Measurements from ENCODE around the gene KCNN3. TPM values are rescaled to one million over a fixed set of nuclear protein-coding genes. Genes with fewer than 3 reads are reported as not detected.

The KCNN3 gene
- total and polyA plus RNA-seq, 2 donors (not counting 1 experiment from before 2014, with no cell fraction given) = 0.17 to 0.82 TPM

DNA sequence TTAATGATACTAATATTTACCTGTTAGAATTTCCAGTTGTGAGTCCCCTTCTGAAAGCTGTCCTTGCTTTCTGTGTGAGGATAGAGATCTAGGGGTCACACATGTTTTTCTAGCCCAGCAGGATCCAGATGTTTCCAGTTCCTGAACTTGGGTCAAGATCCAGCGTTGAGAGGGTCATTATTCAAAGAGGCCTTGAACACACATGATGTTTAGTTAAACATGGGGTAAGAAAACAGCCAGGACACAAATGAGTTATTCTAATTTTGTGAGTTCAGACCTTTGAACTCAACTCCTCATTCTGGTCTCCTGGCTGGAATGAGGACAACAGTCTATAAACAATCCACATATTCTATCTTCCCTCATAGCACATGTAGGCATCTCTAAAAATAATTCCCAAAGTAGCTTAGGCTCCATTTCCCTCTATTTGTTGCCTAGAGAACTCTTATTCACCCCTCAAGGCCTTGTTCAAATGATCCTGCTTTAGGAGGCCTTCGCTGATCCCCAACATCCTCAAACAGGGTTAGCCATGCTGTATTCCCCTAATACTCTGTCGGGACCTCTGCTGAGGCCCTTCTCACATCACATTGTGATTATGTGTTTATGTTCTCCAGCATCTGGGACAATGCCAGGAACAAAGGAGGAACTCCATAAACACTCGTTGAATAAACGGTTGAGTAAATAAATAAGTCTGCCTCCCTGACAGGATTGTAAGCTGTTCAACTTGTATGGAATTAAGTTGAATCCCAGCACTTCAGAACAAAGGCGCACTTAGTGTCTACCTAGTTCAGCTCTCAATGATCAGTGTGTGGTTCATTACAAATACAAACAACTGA is 15.0 kb upstream of the KCNN3 start:
- ChIA-PET CTCF (interaction anchor here (0.7 to 1.1 kb wide), 2 partner anchors 21 to 125 kb away, joined by 3 to 7 read pairs; no protein-coding TSS in a partner anchor), POLR2A (interaction anchor here (0.7 kb wide), 1 partner anchor 316 kb away, joined by 3 read pairs; no protein-coding TSS in a partner anchor)
- no peaks in the 10 kb centered on the region for H3K27me3 ChIP-seq (replicated peaks in 1 of 4; ENCODE audit: control extremely low read depth in 1 of 4, control insufficient read depth in 3 of 4, insufficient read depth in 4 of 4, low read length in 3 of 4)
- no peak overlapping the region for H3K27ac Mint-ChIP-seq
- peaks cover 4% of the 10 kb centered on the region for H3K27me3 Mint-ChIP-seq
- H3K79me2 ChIP-seq (ENCODE audit: control insufficient read depth, insufficient read depth, low read length) = no peaks in the 10 kb centered on the region
- H3K4me3 ChIP-seq (ENCODE audit: control extremely low read depth in 1 of 5, extremely low read depth in 1 of 5, insufficient read depth in 1 of 5, low read depth in 2 of 5, low read length in 4 of 5) = no peak overlapping the region
- ATAC-seq (ENCODE audit: low read depth) = no peak
- no peak for DNase-seq
- H3K9me3 Mint-ChIP-seq (ENCODE audit: insufficient read depth) = no peaks in the 10 kb centered on the region
- no peak overlapping the region for H3K27ac ChIP-seq (ENCODE audit: low read length in 2 of 2)
- H3K4me1 ChIP-seq (ENCODE audit: control insufficient read depth in 2 of 2, insufficient read depth in 2 of 2, low read length in 2 of 2) = no peaks in the 10 kb centered on the region
- H3K4me3 Mint-ChIP-seq = no peak overlapping the region
- no peaks in the 10 kb centered on the region for H4K20me1 ChIP-seq (ENCODE audit: control insufficient read depth, insufficient read depth, low read length, poor library complexity, severe bottlenecking)
- H2AFZ ChIP-seq (ENCODE audit: insufficient read depth, low read depth, low read length, poor library complexity, severe bottlenecking) = no peak overlapping the region
- no peak overlapping the region for H3K9ac ChIP-seq (ENCODE audit: low read length)
- no peak for TF ChIP-seq CTCF (IDR thresholded peaks at IDR 0.05)
- TF ChIP-seq EZH2 (IDR thresholded peaks at IDR 0.05; ENCODE audit: borderline replicate concordance, insufficient read depth, low read depth, low read length, poor library complexity, severe bottlenecking) = no peak
- intact Hi-C loops (cut with micrococcal nuclease) = no loop called here
- H3K36me3 ChIP-seq (replicated peaks in 1 of 2; ENCODE audit: control extremely low read depth in 1 of 2, control insufficient read depth in 1 of 2, extremely low read depth in 1 of 2, insufficient read depth in 2 of 2, low read length in 1 of 2) = no peaks in the 10 kb centered on the region
- H3K4me1 Mint-ChIP-seq = no peaks in the 10 kb centered on the region
- H3K4me2 ChIP-seq (replicated peaks; ENCODE audit: low read depth, low read length, poor library complexity, severe bottlenecking) = no peak overlapping the region
- no peaks in the 10 kb centered on the region for H3K9me3 ChIP-seq (ENCODE audit: control extremely low read depth in 1 of 3, control insufficient read depth in 2 of 3, insufficient read depth in 1 of 3, low read length in 2 of 3)
- 67% methylated on average over 3 of the region's 6 CpGs for whole genome bisulfite sequencing (ENCODE audit: insufficient coverage)

Data from B cell (primary cell).